Nephron progenitor cell (in vitro differentiated cells): ENCODE results near the gene RNH1.

Source experiments
- DNase-seq: peaks from one replicate; pipeline ENCODE4 v3.0.0; 2021
- H3K27ac Mint-ChIP-seq: 2 replicates; pipeline ENCODE4 v1.8.0; 2021; ENCODE audit warnings: mild to moderate bottlenecking, moderate library complexity, mixed read lengths
- H3K27me3 Mint-ChIP-seq: 2 replicates; pipeline ENCODE4 v1.8.0; 2021; ENCODE audit warnings: mild to moderate bottlenecking, low read depth, mixed read lengths; ENCODE audit not compliant: poor library complexity
- H3K36me3 Mint-ChIP-seq: 2 replicates; pipeline ENCODE4 v1.8.0; 2021; ENCODE audit warnings: low read depth, mixed read lengths
- H3K4me1 Mint-ChIP-seq: 2 replicates; pipeline ENCODE4 v1.8.0; 2021; ENCODE audit warnings: mixed read lengths
- H3K4me3 Mint-ChIP-seq: 2 replicates; pipeline ENCODE4 v1.8.0; 2021; ENCODE audit warnings: mild to moderate bottlenecking, moderate library complexity, mixed read lengths
- H3K9me3 Mint-ChIP-seq: 2 replicates; pipeline ENCODE4 v1.8.0; 2021; ENCODE audit warnings: mild to moderate bottlenecking, moderate library complexity, mixed read lengths
- TF ChIP-seq, protein P1 (sequence below): fragments of 200-600 bp; sonication (generic); IDR thresholded peaks from 2 replicates; pipeline ENCODE4 v1.5.0; 2021; ENCODE audit warnings: antibody characterized with exemption

RNH1 gene

DNA sequence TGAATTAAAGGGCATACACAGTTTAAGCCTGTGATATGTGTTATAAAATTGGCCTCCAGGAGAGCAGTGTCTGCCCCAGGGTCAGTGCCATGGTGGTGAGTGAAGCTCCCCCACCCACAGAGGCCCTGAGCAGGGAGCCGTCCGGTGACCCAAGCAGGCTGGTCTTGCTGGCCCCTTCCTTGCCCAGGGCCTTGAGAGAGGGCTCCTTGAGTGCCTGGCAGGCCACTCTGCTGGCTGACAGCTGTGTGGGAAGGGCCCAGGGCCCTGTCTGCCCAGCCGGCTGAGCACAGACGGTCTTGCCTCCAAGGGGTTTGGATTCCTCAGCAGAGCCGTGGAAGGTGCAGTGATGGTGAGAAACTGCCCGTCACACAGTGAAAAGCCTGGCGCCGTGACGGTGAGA, 31.1 kb downstream of the RNH1 start:
- H3K27ac Mint-ChIP-seq: peak overlapping the region; percentile 51
- H3K27me3 Mint-ChIP-seq: no peaks in the 10 kb centered on the region
- peaks cover 47% of the 10 kb centered on the region for H3K4me1 Mint-ChIP-seq
- peaks cover under 1% of the 10 kb centered on the region for H3K9me3 Mint-ChIP-seq
- TF ChIP-seq, protein P1, sequence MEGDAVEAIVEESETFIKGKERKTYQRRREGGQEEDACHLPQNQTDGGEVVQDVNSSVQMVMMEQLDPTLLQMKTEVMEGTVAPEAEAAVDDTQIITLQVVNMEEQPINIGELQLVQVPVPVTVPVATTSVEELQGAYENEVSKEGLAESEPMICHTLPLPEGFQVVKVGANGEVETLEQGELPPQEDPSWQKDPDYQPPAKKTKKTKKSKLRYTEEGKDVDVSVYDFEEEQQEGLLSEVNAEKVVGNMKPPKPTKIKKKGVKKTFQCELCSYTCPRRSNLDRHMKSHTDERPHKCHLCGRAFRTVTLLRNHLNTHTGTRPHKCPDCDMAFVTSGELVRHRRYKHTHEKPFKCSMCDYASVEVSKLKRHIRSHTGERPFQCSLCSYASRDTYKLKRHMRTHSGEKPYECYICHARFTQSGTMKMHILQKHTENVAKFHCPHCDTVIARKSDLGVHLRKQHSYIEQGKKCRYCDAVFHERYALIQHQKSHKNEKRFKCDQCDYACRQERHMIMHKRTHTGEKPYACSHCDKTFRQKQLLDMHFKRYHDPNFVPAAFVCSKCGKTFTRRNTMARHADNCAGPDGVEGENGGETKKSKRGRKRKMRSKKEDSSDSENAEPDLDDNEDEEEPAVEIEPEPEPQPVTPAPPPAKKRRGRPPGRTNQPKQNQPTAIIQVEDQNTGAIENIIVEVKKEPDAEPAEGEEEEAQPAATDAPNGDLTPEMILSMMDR: no peak
- no peak overlapping the region for H3K4me3 Mint-ChIP-seq
- no peak for DNase-seq
- peaks cover 20% of the 10 kb centered on the region for H3K36me3 Mint-ChIP-seq

DNA sequence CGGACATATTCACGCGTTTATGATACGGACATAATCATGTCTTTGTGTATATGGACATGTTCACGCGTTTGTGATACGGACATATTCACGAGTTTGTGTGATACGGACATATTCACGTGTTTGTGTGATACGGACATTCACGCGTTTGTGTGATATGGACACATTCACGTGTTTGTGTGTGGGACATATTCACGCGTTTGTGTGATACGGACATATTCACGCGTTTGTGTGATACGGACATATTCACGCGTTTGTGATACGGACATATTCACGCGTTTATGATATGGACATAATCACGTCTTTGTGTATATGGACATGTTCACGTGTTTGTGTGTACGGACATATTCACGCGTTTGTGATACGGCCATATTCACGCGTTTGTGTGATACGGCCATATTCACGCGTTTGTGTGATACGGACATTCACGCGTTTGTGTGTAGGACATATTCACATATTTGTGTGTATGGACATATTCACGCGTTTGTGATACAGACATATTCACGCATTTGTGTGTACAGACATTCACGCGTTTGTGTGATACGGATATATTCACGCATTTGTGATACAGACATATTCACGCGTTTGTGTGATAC, 32.0 kb downstream of the RNH1 start:
- Mint-ChIP-seq H3K9me3 (no peaks in the 10 kb centered on the region), H3K27me3 (no peaks in the 10 kb centered on the region), H3K4me1 (peaks cover 56% of the 10 kb centered on the region), H3K4me3 (no peak overlapping the region), H3K36me3 (peaks cover 18% of the 10 kb centered on the region), H3K27ac (no peak overlapping the region)
- TF ChIP-seq, protein P1: no peak
- DNase-seq: no peak

GRCh38 chr11:473962-474785, 32.9 kb downstream of the RNH1 start:
- peak overlapping the region; percentile 32 for H3K27ac Mint-ChIP-seq

DNA sequence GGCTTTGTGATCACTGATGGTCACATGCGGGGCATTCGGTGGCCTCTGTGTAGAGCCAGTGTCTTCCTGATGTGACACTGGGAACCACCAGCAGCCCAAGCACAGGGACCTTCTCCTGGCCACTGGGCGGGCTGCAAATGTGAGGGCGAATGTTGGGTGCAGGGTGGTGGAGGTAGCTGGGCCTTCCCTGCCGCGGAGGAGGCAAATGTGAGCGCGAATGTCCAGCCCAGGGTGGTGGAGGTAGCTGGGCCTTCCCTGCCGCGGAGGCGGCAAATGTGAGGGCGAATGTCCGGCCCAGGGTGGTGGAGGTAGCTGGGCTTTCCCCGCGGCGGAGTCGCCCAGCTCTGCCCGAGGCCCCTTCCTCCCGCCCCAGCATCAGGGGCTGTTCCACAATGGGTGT, 33.6 kb downstream of the RNH1 start:
- H3K36me3 Mint-ChIP-seq: peaks cover 10% of the 10 kb centered on the region
- H3K4me1 Mint-ChIP-seq: peaks cover 72% of the 10 kb centered on the region
- TF ChIP-seq, protein P1: no peak

More at GRCh38 chr11:473962-474785, 32.9 kb downstream of the RNH1 start:
- DNase-seq: no peak
- H3K27me3 Mint-ChIP-seq: no peaks in the 10 kb centered on the region
- H3K4me1 Mint-ChIP-seq: peaks cover 65% of the 10 kb centered on the region
- TF ChIP-seq, protein P1: no peak
- peaks cover 17% of the 10 kb centered on the region for H3K36me3 Mint-ChIP-seq
- H3K4me3 Mint-ChIP-seq: no peak overlapping the region
- no peaks in the 10 kb centered on the region for H3K9me3 Mint-ChIP-seq

GRCh38 chr11:472816-473215, 34.2 kb downstream of the RNH1 start:
- no peaks in the 10 kb centered on the region for H3K9me3 Mint-ChIP-seq
- peaks cover 10% of the 10 kb centered on the region for H3K36me3 Mint-ChIP-seq
- no peak overlapping the region for H3K4me3 Mint-ChIP-seq
- H3K27ac Mint-ChIP-seq: peak overlapping the region; percentile 22
- TF ChIP-seq, protein P1: no peak
- no peak for DNase-seq
- peaks cover 75% of the 10 kb centered on the region for H3K4me1 Mint-ChIP-seq
- H3K27me3 Mint-ChIP-seq: no peaks in the 10 kb centered on the region

More for the DNA sequence above, 33.6 kb downstream of the RNH1 start:
- no peaks in the 10 kb centered on the region for H3K9me3 Mint-ChIP-seq
- no peak for DNase-seq
- H3K4me3 Mint-ChIP-seq: no peak overlapping the region
- peak overlapping the region; percentile 22 for H3K27ac Mint-ChIP-seq
- H3K27me3 Mint-ChIP-seq: no peaks in the 10 kb centered on the region
